T-cell (primary cell): ENCODE measurements around the gene VSTM1. TPM values are rescaled to one million over a fixed set of nuclear protein-coding genes. Genes with fewer than 3 reads are reported as not detected.
A peak's percentile ranks its signal among the peaks of the same experiment; 100 is the strongest.
"Not testable (repeated sequence)": the region's sequence is repeated elsewhere in the genome, so short reads cannot be mapped to it uniquely, and the experiment has no call there.

Source experiments
- ATAC-seq, 4 experiments: fragments of 200-7000 bp in 3 of 4; fragments of 150-1000 bp in 1 of 4; cut with Tn5 transposase; replicated peaks in 1 of 4; 1 replicate in 3 of 4; 2 replicates in 1 of 4; pipeline ENCODE4 v1.10.0; 2021; ENCODE audit warnings: moderate library complexity in 3 of 4, mild to moderate bottlenecking in 2 of 4, moderate number of reproducible peaks in 1 of 4
- CTCF ChIA-PET, 2 donors: fragments of 300-600 bp; sonication (Branson Sonifier 250); formaldehyde crosslinking; loops; one replicate each; lab custom pipeline; 2022; ENCODE audit warnings: antibody characterized with exemption in 2 of 2; lab: Charles Lee
- POLR2A ChIA-PET, 2 donors: fragments of 300-600 bp; sonication (Branson Sonifier 250); formaldehyde crosslinking; loops; one replicate each; lab custom pipeline; 2022; ENCODE audit warnings: antibody characterized with exemption in 2 of 2; lab: Charles Lee
- DNase-seq, 35 experiments: peaks; one replicate each; pipeline versions ENCODE4 v3.0.0 to v3.0.0-alpha.2; 2013 to 2023
- H3K27ac ChIP-seq: one replicate; pipeline ENCODE4 v1.5.1; 2013; ENCODE audit warnings: low read length
- H3K27me3 ChIP-seq, 2 experiments: replicated peaks in 1 of 2; 1 replicate in 1 of 2; 2 replicates in 1 of 2; pipeline versions ENCODE4 v1.6.1 to v1.7.0; 2013; ENCODE audit warnings: low read length in 1 of 2, mixed read lengths in 1 of 2; ENCODE audit not compliant: control insufficient read depth in 2 of 2, insufficient read depth in 2 of 2; ENCODE audit errors: extremely low read depth in 1 of 2
- H3K36me3 ChIP-seq, 2 donors: 1 replicate in 1 of 2; 2 replicates in 1 of 2; pipeline versions ENCODE4 v1.6.1 to v1.7.0; 2013; ENCODE audit warnings: low read length in 1 of 2; ENCODE audit not compliant: control insufficient read depth in 2 of 2, insufficient read depth in 1 of 2; ENCODE audit errors: extremely low read depth in 1 of 2
- H3K4me1 ChIP-seq, 2 experiments: 1 replicate in 1 of 2; 2 replicates in 1 of 2; pipeline versions ENCODE4 v1.6.1 to v1.7.0; 2013; ENCODE audit warnings: low read length in 2 of 2, mixed read lengths in 1 of 2; ENCODE audit not compliant: insufficient read depth in 2 of 2, control insufficient read depth in 1 of 2; ENCODE audit errors: extremely low read depth in 1 of 2
- H3K4me3 ChIP-seq, 2 donors: 1 replicate in 1 of 2; 2 replicates in 1 of 2; pipeline versions ENCODE4 v1.5.1 to v1.7.0; 2013; ENCODE audit warnings: mild to moderate bottlenecking in 2 of 2, low read length in 1 of 2, moderate library complexity in 1 of 2; ENCODE audit not compliant: control insufficient read depth in 1 of 2; ENCODE audit errors: extremely low read depth in 1 of 2
- H3K9me3 ChIP-seq: 2 replicates; pipeline ENCODE4 v1.7.0; 2013
- H3K27ac Mint-ChIP-seq, 2 donors: one replicate each; pipeline ENCODE4 v1.8.0; 2020 to 2021; ENCODE audit warnings: mild to moderate bottlenecking in 2 of 2, mixed read lengths in 2 of 2
- H3K27me3 Mint-ChIP-seq, 2 donors: one replicate each; pipeline ENCODE4 v1.8.0; 2021 to 2022; ENCODE audit warnings: mixed read lengths in 2 of 2
- H3K36me3 Mint-ChIP-seq: one replicate; pipeline ENCODE4 v1.8.0; 2021; ENCODE audit warnings: mixed read lengths
- H3K4me1 Mint-ChIP-seq, 3 donors: one replicate each; pipeline ENCODE4 v1.8.0; 2020 to 2022; ENCODE audit warnings: mixed read lengths in 3 of 3, mild to moderate bottlenecking in 1 of 3
- H3K4me3 Mint-ChIP-seq, 3 donors: one replicate each; pipeline ENCODE4 v1.8.0; 2020 to 2022; ENCODE audit warnings: mild to moderate bottlenecking in 3 of 3, mixed read lengths in 3 of 3, moderate library complexity in 3 of 3
- H3K9me3 Mint-ChIP-seq, 3 donors: one replicate each; pipeline ENCODE4 v1.8.0; 2020 to 2022; ENCODE audit warnings: mixed read lengths in 3 of 3
- WGBS: methylation state at CpG from one replicate; pipeline ENCODE4 v1.1.5; 2013; ENCODE audit warnings: missing lambda C conversion rate; ENCODE audit not compliant: insufficient coverage; 5-methylcytosine and 5-hydroxymethylcytosine counted together
- total RNA-seq, 35 experiments: library from RNA in 6 of 35; stranded (reverse) in 6 of 35; fragments of 120-200 nt in 1 of 35; gene quantifications; one replicate each; pipeline versions ENCODE4 v1.2.1 to v1.2.4 and lab custom pipeline; 2013 to 2026

Gene VSTM1
- total RNA-seq, 5 donors from 2014 or later (not counting 1 experiment from before 2014, with no cell fraction given) = not detected

GRCh38 chr19:54104998-54105715 lies 41.5 kb upstream of the VSTM1 start:
- peaks cover 6 to 36% of the 10 kb centered on the region in 2 donors for H3K36me3 ChIP-seq
- H3K27me3 ChIP-seq = no peaks in the 10 kb centered on the region
- no peak overlapping the region for H3K27ac ChIP-seq
- no peak overlapping the region for H3K4me3 ChIP-seq
- 95% methylated on average over 7 of the region's 11 CpGs for WGBS
- H3K4me1 ChIP-seq = peaks cover 4 to 23% of the 10 kb centered on the region in 2 experiments
- ChIA-PET POLR2A (interaction anchor here in 1 of 2 donors (0.7 kb wide), 1 partner anchor 89 kb away, joined by 11 read pairs; no protein-coding TSS in a partner anchor), CTCF (no interaction called here)
- peaks cover 23 to 35% (median 34%) of the 10 kb centered on the region in 3 donors for H3K4me1 Mint-ChIP-seq
- H3K9me3 Mint-ChIP-seq = no peaks in the 10 kb centered on the region
- H3K27ac Mint-ChIP-seq = no peak overlapping the region
- no peaks in the 10 kb centered on the region for H3K9me3 ChIP-seq
- H3K36me3 Mint-ChIP-seq = peaks cover 17% of the 10 kb centered on the region
- H3K4me3 Mint-ChIP-seq = peak overlapping the region in 2 of 3 donors; percentile 17 to 99
- ATAC-seq (no peak), DNase-seq (no peak)
- no peaks in the 10 kb centered on the region for H3K27me3 Mint-ChIP-seq

- peaks cover 23 to 35% (median 33%) of the 10 kb centered on the region in 3 donors for H3K4me1 Mint-ChIP-seq
- Histone ChIP-seq H3K4me3 (peak within 1 kb of the TSS; percentile 63 to 90), H3K9me3 (no peaks in the 10 kb centered on the region), H3K4me1 (peaks cover 4 to 23% of the 10 kb centered on the region in 2 experiments), H3K27ac (peak within 1 kb of the TSS; percentile 86), H3K36me3 (peaks cover 0 to 13% of the 10 kb centered on the region in 2 donors), H3K27me3 (no peaks in the 10 kb centered on the region)
- CTCF ChIA-PET = interaction anchor here in 1 of 2 donors (1.0 to 1.8 kb wide), 2 partner anchors 13 to 34 kb away, joined by 4 to 8 read pairs; partner anchors contain the start of genes CNOT3, PRPF31 and TFPT
- WGBS = 2% methylated on average over 44 of the region's 54 CpGs
- ATAC-seq = peak; percentile 99
- H3K27me3 Mint-ChIP-seq = no peaks in the 10 kb centered on the region
- H3K36me3 Mint-ChIP-seq = peaks cover 14% of the 10 kb centered on the region
- H3K9me3 Mint-ChIP-seq = no peaks in the 10 kb centered on the region
- H3K4me3 Mint-ChIP-seq = peak within 1 kb of the TSS; percentile 95 to 99 (median 97)
- H3K27ac Mint-ChIP-seq = peak within 1 kb of the TSS; percentile 92 to 93
- DNase-seq = peak; percentile 93 to 100 (median 98)
- POLR2A ChIA-PET = no interaction called here
Measured at GRCh38 chr19:54102421-54103169, 38.9 kb upstream of the VSTM1 start, which contains the start of gene NDUFA3. TSS of gene NDUFA3 (plus strand) at chr19:54102855. CDS start at chr19:54102879, 24 bp downstream.

GRCh38 chr19:54100561-54100960 lies 36.9 kb upstream of the VSTM1 start, which contains the start of gene OSCAR:
TSS of gene OSCAR (minus strand) at chr19:54100803. CDS start at chr19:54100792, 11 bp downstream.
- Histone ChIP-seq H3K36me3 (peaks cover 0 to 1% of the 10 kb centered on the region in 2 donors), H3K9me3 (no peaks in the 10 kb centered on the region), H3K27me3 (peaks cover 0 to 11% of the 10 kb centered on the region in 2 experiments), H3K4me3 (no peak within 1 kb of the TSS), H3K4me1 (peaks cover 6 to 35% of the 10 kb centered on the region in 2 experiments), H3K27ac (no peak within 1 kb of the TSS)
- Mint-ChIP-seq H3K9me3 (no peaks in the 10 kb centered on the region), H3K4me3 (peak within 1 kb of the TSS in 2 of 3 donors; percentile 22 to 44), H3K4me1 (peaks cover 24 to 36% (median 33%) of the 10 kb centered on the region in 3 donors), H3K27ac (peak within 1 kb of the TSS; percentile 29 to 41), H3K27me3 (peaks cover 0 to 3% of the 10 kb centered on the region in 2 donors), H3K36me3 (peaks cover 7% of the 10 kb centered on the region)
- ATAC-seq = no peak
- ChIA-PET CTCF (no interaction called here), POLR2A (interaction anchor here in 1 of 2 donors (0.5 kb wide), 1 partner anchor 50 kb away, joined by 5 read pairs; no protein-coding TSS in a partner anchor)
- DNase-seq = peak in 1 of 35 experiments; percentile 33
- WGBS = 67% methylated on average over 1 of the region's 5 CpGs

GRCh38 chr19:54099903-54100255 lies 36.2 kb upstream of the VSTM1 start:
- H3K4me1 Mint-ChIP-seq = peaks cover 25 to 32% (median 30%) of the 10 kb centered on the region in 3 donors
- H3K4me3 Mint-ChIP-seq, H3K27me3 Mint-ChIP-seq, H3K36me3 ChIP-seq, H3K27ac Mint-ChIP-seq, H3K4me3 ChIP-seq, H3K27ac ChIP-seq, DNase-seq, H3K9me3 ChIP-seq, POLR2A ChIA-PET, CTCF ChIA-PET, ATAC-seq, H3K9me3 Mint-ChIP-seq, H3K36me3 Mint-ChIP-seq: not testable (repeated sequence)
- WGBS = 88% methylated on average over 9 of the region's 9 CpGs
- H3K27me3 ChIP-seq = peaks cover 1 to 18% of the 10 kb centered on the region in 2 experiments
- peaks cover 6 to 39% of the 10 kb centered on the region in 2 experiments for H3K4me1 ChIP-seq

GRCh38 chr19:54099190-54099902 lies 35.6 kb upstream of the VSTM1 start:
- CTCF ChIA-PET = no interaction called here

More at GRCh38 chr19:54099190-54099902, 35.6 kb upstream of the VSTM1 start:
- H3K36me3 ChIP-seq = no peaks in the 10 kb centered on the region
- H3K27me3 ChIP-seq = peaks cover 3 to 23% of the 10 kb centered on the region in 2 experiments
- Mint-ChIP-seq H3K36me3 (peaks cover 4% of the 10 kb centered on the region), H3K4me3 (no peak overlapping the region), H3K27ac (no peak overlapping the region), H3K9me3 (no peaks in the 10 kb centered on the region), H3K4me1 (peaks cover 27 to 32% (median 30%) of the 10 kb centered on the region in 3 donors), H3K27me3 (peaks cover 2 to 7% of the 10 kb centered on the region in 2 donors)
- POLR2A ChIA-PET = no interaction called here
- peaks cover 6 to 39% of the 10 kb centered on the region in 2 experiments for H3K4me1 ChIP-seq
- no peaks in the 10 kb centered on the region for H3K9me3 ChIP-seq
- WGBS = 84% methylated on average over 8 of the region's 12 CpGs
- H3K27ac ChIP-seq = no peak overlapping the region
- DNase-seq = no peak
- no peak overlapping the region for H3K4me3 ChIP-seq
- ATAC-seq = no peak
